BJ (cell line): ENCODE results near the gene DOCK1. TPM values are rescaled to one million over a fixed set of nuclear protein-coding genes. Genes with fewer than 3 reads are reported as not detected.

Source experiments
- CTCF ChIA-PET: fragments of 350-600 bp; formaldehyde crosslinking; extraction: SDS; loops from one replicate; lab custom pipeline; 2021; ENCODE audit warnings: antibody characterized with exemption, inconsistent platforms; lab: Yijun Ruan, JAX
- POLR2A ChIA-PET: fragments of 300-600 bp; sonication (Branson Sonifier 250); formaldehyde crosslinking; extraction: SDS; loops from one replicate; lab custom pipeline; 2021; ENCODE audit warnings: antibody characterized with exemption; lab: Charles Lee
- DNase-seq: peaks from one replicate; pipeline ENCODE4 v3.0.0-alpha.2; 2011; ENCODE audit warnings: low read depth
- H3K27me3 ChIP-seq: 2 replicates; pipeline ENCODE4 v1.6.0; 2011; ENCODE audit warnings: low read length; ENCODE audit not compliant: control insufficient read depth, insufficient read depth
- H3K36me3 ChIP-seq: 2 replicates; pipeline ENCODE4 v1.5.1; 2011; ENCODE audit warnings: low read length; ENCODE audit not compliant: control insufficient read depth, insufficient read depth
- H3K4me3 ChIP-seq: 2 replicates; pipeline ENCODE4 v1.5.1; 2011; ENCODE audit warnings: low read depth, mild to moderate bottlenecking, control low read depth, low read length
- polyA plus RNA-seq: library from polyadenylated mRNA; depleted of rRNA; stranded (reverse); fragments of >200 nt; gene quantifications from 2 replicates; pipeline ENCODE4 v1.2.3, GENCODE V29; 2011
- TF ChIP-seq, protein P1 (sequence below): IDR thresholded peaks from 2 replicates; pipeline ENCODE4 v1.5.1; 2011; ENCODE audit warnings: low read depth, mild to moderate bottlenecking, control low read depth, inconsistent platforms, low read length, moderate library complexity; ENCODE audit not compliant: insufficient read depth

Gene DOCK1
- polyA plus RNA-seq, 1 experiment = 20.0 TPM

- POLR2A ChIA-PET = interaction anchor here (0.6 kb wide), 2 partner anchors 9 to 175 kb away, joined by 3 to 7 read pairs; no protein-coding TSS in a partner anchor
- no peak for DNase-seq
- Histone ChIP-seq H3K36me3 (peaks cover 12% of the 10 kb centered on the region), H3K27me3 (no peaks in the 10 kb centered on the region), H3K4me3 (no peak overlapping the region)
- TF ChIP-seq, protein P1, sequence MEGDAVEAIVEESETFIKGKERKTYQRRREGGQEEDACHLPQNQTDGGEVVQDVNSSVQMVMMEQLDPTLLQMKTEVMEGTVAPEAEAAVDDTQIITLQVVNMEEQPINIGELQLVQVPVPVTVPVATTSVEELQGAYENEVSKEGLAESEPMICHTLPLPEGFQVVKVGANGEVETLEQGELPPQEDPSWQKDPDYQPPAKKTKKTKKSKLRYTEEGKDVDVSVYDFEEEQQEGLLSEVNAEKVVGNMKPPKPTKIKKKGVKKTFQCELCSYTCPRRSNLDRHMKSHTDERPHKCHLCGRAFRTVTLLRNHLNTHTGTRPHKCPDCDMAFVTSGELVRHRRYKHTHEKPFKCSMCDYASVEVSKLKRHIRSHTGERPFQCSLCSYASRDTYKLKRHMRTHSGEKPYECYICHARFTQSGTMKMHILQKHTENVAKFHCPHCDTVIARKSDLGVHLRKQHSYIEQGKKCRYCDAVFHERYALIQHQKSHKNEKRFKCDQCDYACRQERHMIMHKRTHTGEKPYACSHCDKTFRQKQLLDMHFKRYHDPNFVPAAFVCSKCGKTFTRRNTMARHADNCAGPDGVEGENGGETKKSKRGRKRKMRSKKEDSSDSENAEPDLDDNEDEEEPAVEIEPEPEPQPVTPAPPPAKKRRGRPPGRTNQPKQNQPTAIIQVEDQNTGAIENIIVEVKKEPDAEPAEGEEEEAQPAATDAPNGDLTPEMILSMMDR = no peak
- CTCF ChIA-PET = no interaction called here
Measured at GRCh38 chr10:127046975-127047877, 142.0 kb downstream of the DOCK1 start.

DNA sequence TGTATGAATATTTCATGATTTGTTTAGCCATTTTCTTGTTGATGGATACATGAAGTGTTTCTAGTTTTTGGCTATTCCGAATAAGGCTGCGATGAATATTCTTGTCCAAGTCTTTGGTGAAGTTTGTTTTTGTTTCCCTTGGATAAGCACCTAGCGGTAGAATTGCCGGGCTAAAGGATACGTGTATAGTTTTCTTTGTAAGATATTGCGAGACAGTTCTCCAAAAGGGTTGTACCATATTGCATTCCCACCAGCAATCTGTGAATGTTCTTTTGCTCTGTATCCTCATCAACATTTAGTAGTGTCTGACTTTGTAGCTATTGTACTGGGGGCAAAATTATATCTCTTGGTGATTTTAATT lies 142.6 kb downstream of the DOCK1 start:
- POLR2A ChIA-PET = no interaction called here
- H3K4me3 ChIP-seq = no peak overlapping the region
- CTCF ChIA-PET = no interaction called here
- DNase-seq = no peak
- no peaks in the 10 kb centered on the region for H3K27me3 ChIP-seq
- TF ChIP-seq, protein P1 = no peak
- H3K36me3 ChIP-seq = peaks cover 15% of the 10 kb centered on the region

GRCh38 chr10:127048630-127049029 lies 143.4 kb downstream of the DOCK1 start:
- Histone ChIP-seq H3K27me3 (no peaks in the 10 kb centered on the region), H3K4me3 (no peak overlapping the region), H3K36me3 (peaks cover 16% of the 10 kb centered on the region)
- ChIA-PET POLR2A (no interaction called here), CTCF (no interaction called here)
- no peak for DNase-seq
- TF ChIP-seq, protein P1 = no peak

DNA sequence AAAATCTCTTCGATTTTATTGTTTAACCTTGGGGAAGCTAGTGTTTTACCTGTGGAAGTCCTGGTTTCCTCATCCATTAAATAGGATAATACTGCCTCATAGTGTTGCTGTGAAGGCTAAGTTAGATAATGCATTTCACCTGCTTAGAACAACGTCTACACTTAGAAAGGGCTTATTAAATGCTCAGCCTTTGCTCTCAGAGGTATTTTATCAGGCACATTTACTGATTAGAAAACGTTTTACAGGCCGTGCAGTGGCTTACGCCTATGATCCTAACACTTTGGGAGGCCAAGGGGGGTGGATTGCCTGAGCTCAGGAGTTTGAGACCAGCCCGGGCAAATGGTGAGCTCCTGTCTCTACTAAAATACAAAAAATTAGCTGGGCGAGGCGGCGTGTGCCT lies 146.8 kb downstream of the DOCK1 start:
- DNase-seq = no peak
- CTCF ChIA-PET = no interaction called here
- H3K4me3 ChIP-seq = no peak overlapping the region
- POLR2A ChIA-PET = no interaction called here
- H3K27me3 ChIP-seq = no peaks in the 10 kb centered on the region
- peaks cover 14% of the 10 kb centered on the region for H3K36me3 ChIP-seq
- TF ChIP-seq, protein P1 = no peak

- Histone ChIP-seq H3K27me3 (no peaks in the 10 kb centered on the region), H3K36me3 (peaks cover 14% of the 10 kb centered on the region), H3K4me3 (no peak overlapping the region)
- POLR2A ChIA-PET = no interaction called here
- TF ChIP-seq, protein P1 = no peak
- CTCF ChIA-PET = interaction anchor here (1.1 kb wide), 1 partner anchor 31 kb away, joined by 3 read pairs; no protein-coding TSS in a partner anchor
- no peak for DNase-seq
Measured at GRCh38 chr10:127055263-127055662, 150.0 kb downstream of the DOCK1 start.
